VCaP (cell line): ENCODE measurements around the gene NRN1L.

Experiments used
- H3K27ac ChIP-seq: fragments of 450-650 bp; 2 replicates; pipeline ENCODE4 v1.5.1; 2017
- CTCF ChIP-seq: fragments of 450-650 bp; conservative IDR thresholded peaks from 2 replicates; pipeline ENCODE4 v1.5.1; 2017; ENCODE audit warnings: mild to moderate bottlenecking, moderate library complexity

NRN1L gene

GRCh38 chr16:67872631-67873434 is 11.9 kb upstream of the NRN1L start, which contains the start of gene EDC4:
Gene EDC4, plus strand, starts transcription at chr16:67873052. Its CDS starts 210 bp downstream, at chr16:67873262.
- TF ChIP-seq CTCF, result no peak
- H3K27ac ChIP-seq, result peak within 1 kb of the TSS; percentile 75

- TF ChIP-seq CTCF, result no peak
- peak overlapping the region; percentile 75 for H3K27ac ChIP-seq
Measured at GRCh38 chr16:67873435-67874370, 11.0 kb upstream of the NRN1L start.

GRCh38 chr16:67874372-67874771 is 10.3 kb upstream of the NRN1L start:
- peak overlapping the region; percentile 75; the same call in 1 of the 2 replicates for H3K27ac ChIP-seq
- TF ChIP-seq CTCF, result no peak

GRCh38 chr16:67877064-67877463 is 7.6 kb upstream of the NRN1L start:
- TF ChIP-seq CTCF, result no peak
- H3K27ac ChIP-seq, result no peak overlapping the region

GRCh38 chr16:67878232-67878631 is 6.5 kb upstream of the NRN1L start:
- TF ChIP-seq CTCF, result no peak

GRCh38 chr16:67878846-67879245 is 5.8 kb upstream of the NRN1L start:
- TF ChIP-seq CTCF, result no peak
- H3K27ac ChIP-seq, result no peak overlapping the region

More at GRCh38 chr16:67878232-67878631, 6.5 kb upstream of the NRN1L start:
- H3K27ac ChIP-seq, result no peak overlapping the region

GRCh38 chr16:67879462-67879861 is 5.2 kb upstream of the NRN1L start:
- no peak for TF ChIP-seq CTCF
- no peak overlapping the region for H3K27ac ChIP-seq
